PC-9 (cell line): ENCODE results near the gene RIPOR1.

ENCODE experiments used
- EZH2 ChIP-seq: fragments of 200-600 bp; sonication (generic); IDR thresholded peaks from 2 replicates; pipeline ENCODE4 v1.8.0; 2017; ENCODE audit warnings: antibody characterized with exemption, low read depth
- TF ChIP-seq, protein P1 (sequence below): fragments of 200-600 bp; sonication (generic); conservative IDR thresholded peaks from 2 replicates; pipeline ENCODE4 v1.6.1; 2017; ENCODE audit warnings: mixed run types, antibody characterized with exemption, mild to moderate bottlenecking, moderate library complexity

DNA sequence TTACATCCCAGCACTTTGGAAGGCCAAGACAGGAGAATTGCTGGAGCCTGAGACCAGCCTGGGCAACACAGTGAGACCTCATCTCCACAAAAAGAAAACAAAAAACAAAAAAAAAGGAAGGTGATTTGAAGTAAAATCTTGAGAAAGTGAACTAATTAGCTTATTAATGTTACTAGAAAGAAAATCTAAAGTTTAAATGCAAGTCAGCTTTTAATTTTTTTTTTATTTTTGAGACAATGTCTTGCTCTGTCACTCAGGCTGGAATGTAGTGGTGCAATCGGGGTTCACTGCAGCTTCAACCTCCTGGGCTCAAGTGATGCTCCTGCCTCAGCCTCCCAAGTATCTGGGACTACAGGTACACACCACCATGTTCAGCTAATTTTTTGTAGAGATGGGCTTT is 30.2 kb downstream of the RIPOR1 start:
- TF ChIP-seq, protein P1, sequence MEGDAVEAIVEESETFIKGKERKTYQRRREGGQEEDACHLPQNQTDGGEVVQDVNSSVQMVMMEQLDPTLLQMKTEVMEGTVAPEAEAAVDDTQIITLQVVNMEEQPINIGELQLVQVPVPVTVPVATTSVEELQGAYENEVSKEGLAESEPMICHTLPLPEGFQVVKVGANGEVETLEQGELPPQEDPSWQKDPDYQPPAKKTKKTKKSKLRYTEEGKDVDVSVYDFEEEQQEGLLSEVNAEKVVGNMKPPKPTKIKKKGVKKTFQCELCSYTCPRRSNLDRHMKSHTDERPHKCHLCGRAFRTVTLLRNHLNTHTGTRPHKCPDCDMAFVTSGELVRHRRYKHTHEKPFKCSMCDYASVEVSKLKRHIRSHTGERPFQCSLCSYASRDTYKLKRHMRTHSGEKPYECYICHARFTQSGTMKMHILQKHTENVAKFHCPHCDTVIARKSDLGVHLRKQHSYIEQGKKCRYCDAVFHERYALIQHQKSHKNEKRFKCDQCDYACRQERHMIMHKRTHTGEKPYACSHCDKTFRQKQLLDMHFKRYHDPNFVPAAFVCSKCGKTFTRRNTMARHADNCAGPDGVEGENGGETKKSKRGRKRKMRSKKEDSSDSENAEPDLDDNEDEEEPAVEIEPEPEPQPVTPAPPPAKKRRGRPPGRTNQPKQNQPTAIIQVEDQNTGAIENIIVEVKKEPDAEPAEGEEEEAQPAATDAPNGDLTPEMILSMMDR: no peak
- TF ChIP-seq EZH2: no peak
